ENCODE measurements around the gene BCL2A1.
"Not testable (repeated sequence)": the region's sequence is repeated elsewhere in the genome, so short reads cannot be mapped to it uniquely, and the experiment has no call there.

BCL2A1 gene

GRCh38 chr15:79923079-79923514 is 47.9 kb downstream of the BCL2A1 start:
- DNase-seq (ENCODE audit: low read depth): peak; percentile 41

- no peak for DNase-seq (ENCODE audit: low read depth)
These were observed 48.4 kb downstream of the BCL2A1 start for GRCh38 chr15:79922512-79923078.

GRCh38 chr15:79919749-79920511 is 51.1 kb downstream of the BCL2A1 start:
- DNase-seq (ENCODE audit: low read depth): no peak

GRCh38 chr15:79919090-79919748 is 51.8 kb downstream of the BCL2A1 start:
- no peak for DNase-seq (ENCODE audit: low read depth)

- DNase-seq (ENCODE audit: low read depth): no peak
These were observed 52.7 kb downstream of the BCL2A1 start for GRCh38 chr15:79918278-79918677.

- no peak for DNase-seq (ENCODE audit: low read depth)
These were observed 54.4 kb downstream of the BCL2A1 start for GRCh38 chr15:79916502-79917132.

- not testable (repeated sequence) for DNase-seq (ENCODE audit: low read depth)
These were observed 55.1 kb downstream of the BCL2A1 start for GRCh38 chr15:79915776-79916501.

- DNase-seq (ENCODE audit: low read depth): no peak
These were observed 56.3 kb downstream of the BCL2A1 start for GRCh38 chr15:79914728-79915127.

All from CMK (cell line).